ENCODE results near the gene CNTNAP2. TPM values are rescaled to one million over a fixed set of nuclear protein-coding genes. Genes with fewer than 3 reads are reported as not detected.

Gene CNTNAP2
- total and polyA plus RNA-seq, 2 of the 8 experiments (the other 6 are each of a cell fraction or from before 2014, with no cell fraction given): 27.9 to 71.0 TPM

DNA sequence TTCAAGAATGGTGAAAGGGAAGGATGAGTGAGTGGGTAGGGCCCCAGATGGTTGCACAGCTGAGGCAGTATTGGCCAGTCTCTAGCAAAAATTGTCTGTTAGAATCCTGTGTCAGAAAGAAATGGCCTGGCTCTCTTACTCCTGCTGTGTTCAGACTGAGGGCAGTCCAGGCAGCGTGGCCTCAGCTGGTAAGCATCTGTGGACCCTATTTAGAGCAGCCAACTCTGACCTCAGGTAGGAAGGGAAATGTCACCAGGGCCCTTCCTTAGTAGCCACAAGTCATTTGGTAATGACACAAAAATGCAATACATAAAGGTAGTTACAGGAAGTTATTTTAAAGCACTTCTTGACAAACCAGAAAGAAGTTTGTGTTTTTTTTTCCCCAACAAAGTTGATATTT lies 1194.7 kb downstream of the CNTNAP2 start (continued):
- TF ChIP-seq, protein P1, sequence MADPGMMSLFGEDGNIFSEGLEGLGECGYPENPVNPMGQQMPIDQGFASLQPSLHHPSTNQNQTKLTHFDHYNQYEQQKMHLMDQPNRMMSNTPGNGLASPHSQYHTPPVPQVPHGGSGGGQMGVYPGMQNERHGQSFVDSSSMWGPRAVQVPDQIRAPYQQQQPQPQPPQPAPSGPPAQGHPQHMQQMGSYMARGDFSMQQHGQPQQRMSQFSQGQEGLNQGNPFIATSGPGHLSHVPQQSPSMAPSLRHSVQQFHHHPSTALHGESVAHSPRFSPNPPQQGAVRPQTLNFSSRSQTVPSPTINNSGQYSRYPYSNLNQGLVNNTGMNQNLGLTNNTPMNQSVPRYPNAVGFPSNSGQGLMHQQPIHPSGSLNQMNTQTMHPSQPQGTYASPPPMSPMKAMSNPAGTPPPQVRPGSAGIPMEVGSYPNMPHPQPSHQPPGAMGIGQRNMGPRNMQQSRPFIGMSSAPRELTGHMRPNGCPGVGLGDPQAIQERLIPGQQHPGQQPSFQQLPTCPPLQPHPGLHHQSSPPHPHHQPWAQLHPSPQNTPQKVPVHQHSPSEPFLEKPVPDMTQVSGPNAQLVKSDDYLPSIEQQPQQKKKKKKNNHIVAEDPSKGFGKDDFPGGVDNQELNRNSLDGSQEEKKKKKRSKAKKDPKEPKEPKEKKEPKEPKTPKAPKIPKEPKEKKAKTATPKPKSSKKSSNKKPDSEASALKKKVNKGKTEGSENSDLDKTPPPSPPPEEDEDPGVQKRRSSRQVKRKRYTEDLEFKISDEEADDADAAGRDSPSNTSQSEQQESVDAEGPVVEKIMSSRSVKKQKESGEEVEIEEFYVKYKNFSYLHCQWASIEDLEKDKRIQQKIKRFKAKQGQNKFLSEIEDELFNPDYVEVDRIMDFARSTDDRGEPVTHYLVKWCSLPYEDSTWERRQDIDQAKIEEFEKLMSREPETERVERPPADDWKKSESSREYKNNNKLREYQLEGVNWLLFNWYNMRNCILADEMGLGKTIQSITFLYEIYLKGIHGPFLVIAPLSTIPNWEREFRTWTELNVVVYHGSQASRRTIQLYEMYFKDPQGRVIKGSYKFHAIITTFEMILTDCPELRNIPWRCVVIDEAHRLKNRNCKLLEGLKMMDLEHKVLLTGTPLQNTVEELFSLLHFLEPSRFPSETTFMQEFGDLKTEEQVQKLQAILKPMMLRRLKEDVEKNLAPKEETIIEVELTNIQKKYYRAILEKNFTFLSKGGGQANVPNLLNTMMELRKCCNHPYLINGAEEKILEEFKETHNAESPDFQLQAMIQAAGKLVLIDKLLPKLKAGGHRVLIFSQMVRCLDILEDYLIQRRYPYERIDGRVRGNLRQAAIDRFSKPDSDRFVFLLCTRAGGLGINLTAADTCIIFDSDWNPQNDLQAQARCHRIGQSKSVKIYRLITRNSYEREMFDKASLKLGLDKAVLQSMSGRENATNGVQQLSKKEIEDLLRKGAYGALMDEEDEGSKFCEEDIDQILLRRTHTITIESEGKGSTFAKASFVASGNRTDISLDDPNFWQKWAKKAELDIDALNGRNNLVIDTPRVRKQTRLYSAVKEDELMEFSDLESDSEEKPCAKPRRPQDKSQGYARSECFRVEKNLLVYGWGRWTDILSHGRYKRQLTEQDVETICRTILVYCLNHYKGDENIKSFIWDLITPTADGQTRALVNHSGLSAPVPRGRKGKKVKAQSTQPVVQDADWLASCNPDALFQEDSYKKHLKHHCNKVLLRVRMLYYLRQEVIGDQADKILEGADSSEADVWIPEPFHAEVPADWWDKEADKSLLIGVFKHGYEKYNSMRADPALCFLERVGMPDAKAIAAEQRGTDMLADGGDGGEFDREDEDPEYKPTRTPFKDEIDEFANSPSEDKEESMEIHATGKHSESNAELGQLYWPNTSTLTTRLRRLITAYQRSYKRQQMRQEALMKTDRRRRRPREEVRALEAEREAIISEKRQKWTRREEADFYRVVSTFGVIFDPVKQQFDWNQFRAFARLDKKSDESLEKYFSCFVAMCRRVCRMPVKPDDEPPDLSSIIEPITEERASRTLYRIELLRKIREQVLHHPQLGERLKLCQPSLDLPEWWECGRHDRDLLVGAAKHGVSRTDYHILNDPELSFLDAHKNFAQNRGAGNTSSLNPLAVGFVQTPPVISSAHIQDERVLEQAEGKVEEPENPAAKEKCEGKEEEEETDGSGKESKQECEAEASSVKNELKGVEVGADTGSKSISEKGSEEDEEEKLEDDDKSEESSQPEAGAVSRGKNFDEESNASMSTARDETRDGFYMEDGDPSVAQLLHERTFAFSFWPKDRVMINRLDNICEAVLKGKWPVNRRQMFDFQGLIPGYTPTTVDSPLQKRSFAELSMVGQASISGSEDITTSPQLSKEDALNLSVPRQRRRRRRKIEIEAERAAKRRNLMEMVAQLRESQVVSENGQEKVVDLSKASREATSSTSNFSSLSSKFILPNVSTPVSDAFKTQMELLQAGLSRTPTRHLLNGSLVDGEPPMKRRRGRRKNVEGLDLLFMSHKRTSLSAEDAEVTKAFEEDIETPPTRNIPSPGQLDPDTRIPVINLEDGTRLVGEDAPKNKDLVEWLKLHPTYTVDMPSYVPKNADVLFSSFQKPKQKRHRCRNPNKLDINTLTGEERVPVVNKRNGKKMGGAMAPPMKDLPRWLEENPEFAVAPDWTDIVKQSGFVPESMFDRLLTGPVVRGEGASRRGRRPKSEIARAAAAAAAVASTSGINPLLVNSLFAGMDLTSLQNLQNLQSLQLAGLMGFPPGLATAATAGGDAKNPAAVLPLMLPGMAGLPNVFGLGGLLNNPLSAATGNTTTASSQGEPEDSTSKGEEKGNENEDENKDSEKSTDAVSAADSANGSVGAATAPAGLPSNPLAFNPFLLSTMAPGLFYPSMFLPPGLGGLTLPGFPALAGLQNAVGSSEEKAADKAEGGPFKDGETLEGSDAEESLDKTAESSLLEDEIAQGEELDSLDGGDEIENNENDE (IDR thresholded peaks at IDR 0.05; ENCODE audit: insufficient replicate concordance, low read length): no peak
